Activated T-helper 9 cell treated with anti-CD3 and anti-CD28 coated beads, Interleukin-2, amount 50 U/mL, for 16 hours (primary cell): ENCODE data around the gene DNAAF9.

Experiments used
- DNase-seq: peaks from one replicate; pipeline ENCODE4 v3.0.0-alpha.2; 2020; ENCODE audit warnings: low read depth

DNAAF9 gene

GRCh38 chr20:3410464-3410863 lies 3.0 kb upstream of the DNAAF9 start:
- DNase-seq: no peak

DNA sequence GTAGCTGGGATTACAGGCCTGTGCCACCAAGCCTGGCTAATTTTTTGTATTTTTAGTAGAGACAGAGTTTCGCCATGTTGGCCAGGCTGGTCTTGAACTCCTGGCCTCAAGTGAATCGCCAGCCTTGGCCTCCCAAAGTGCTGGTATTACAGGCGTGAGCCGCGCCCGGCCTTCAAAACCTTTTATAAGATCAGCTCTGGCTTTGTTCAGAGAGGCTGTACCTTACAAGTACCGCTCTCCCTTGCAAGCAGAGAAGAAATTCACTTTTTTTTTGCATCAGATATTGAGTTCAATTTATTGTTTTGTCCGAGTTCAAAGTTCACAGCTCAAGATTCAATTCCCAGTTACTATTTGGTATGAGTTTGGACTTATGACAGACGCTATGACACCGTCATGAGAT lies 1.9 kb upstream of the DNAAF9 start:
- DNase-seq: no peak

GRCh38 chr20:3407771-3408637 lies 535 bp upstream of the DNAAF9 start:
- peak; percentile 64 for DNase-seq

GRCh38 chr20:3406481-3407039 lies 909 bp downstream of the DNAAF9 start:
- no peak for DNase-seq

GRCh38 chr20:3405696-3406358 lies 1.6 kb downstream of the DNAAF9 start:
- DNase-seq: no peak

- no peak for DNase-seq
These were observed 2.3 kb downstream of the DNAAF9 start for GRCh38 chr20:3405139-3405538.

- no peak for DNase-seq
These were observed 3.1 kb downstream of the DNAAF9 start for GRCh38 chr20:3404402-3404801.

GRCh38 chr20:3403741-3404140 lies 3.7 kb downstream of the DNAAF9 start:
- no peak for DNase-seq

DNA sequence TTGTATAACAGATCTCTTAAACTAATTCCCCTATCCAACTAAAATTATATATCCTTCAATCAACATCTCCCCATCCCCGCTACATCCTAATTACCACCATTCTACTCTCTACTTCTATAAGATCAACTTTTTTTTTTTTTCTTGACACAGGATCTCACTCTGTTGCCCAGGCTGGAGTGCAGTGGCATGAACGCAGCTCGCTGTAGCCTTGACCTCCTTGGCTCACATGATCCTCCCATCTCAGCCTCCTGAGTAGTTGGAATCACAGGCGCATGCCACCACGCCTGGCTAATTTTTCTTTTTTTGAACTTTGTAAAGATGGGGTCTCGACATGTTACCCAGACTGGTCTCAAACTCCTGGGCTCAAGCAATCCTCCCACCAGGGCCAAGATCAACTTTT lies 5.0 kb downstream of the DNAAF9 start:
- DNase-seq: no peak

DNA sequence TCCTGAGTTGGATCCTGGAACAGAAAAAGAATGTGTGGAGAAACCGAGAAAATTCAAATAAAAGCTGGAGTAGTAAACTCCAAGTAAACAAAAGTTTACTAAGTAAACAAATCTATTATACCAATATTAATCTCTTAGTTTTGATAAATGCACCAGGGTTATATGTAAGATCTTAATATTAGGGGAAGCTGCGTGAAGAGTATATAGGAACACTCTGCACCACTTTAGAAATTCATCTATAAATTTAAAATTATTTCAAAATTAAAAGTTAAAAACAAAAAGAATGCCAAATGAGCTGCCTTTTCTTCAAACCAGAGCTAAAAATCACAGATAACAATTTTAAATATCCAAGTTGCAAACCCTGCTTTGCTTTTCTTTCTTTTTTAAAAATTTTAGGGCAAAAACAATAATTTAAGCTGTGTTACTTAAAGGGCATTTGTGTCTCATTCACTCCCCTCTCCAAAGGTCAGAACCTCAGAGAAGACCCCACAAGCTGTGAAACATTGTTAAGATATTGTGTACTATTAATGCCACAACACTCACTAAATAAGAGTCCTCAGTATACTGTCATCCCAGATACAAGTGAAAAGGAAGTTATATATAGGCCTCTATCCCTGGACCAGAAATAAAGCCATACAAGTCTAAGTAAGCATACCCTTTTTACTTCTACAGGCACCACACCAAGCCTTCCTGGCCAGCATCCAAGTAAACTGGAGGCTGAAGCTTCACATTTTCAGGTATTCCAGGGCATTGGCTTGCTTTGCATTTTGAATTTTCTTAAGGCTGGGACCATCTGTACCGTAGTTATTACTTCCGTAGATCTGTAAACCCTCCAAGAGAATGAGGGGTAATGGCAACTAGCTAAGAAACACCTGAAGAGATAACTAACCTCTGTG lies 7.0 kb downstream of the DNAAF9 start:
- DNase-seq: no peak

- DNase-seq: no peak
These were observed 8.7 kb downstream of the DNAAF9 start for GRCh38 chr20:3398681-3399252.

- DNase-seq: no peak
These were observed 11.0 kb downstream of the DNAAF9 start for GRCh38 chr20:3396492-3396891.

DNA sequence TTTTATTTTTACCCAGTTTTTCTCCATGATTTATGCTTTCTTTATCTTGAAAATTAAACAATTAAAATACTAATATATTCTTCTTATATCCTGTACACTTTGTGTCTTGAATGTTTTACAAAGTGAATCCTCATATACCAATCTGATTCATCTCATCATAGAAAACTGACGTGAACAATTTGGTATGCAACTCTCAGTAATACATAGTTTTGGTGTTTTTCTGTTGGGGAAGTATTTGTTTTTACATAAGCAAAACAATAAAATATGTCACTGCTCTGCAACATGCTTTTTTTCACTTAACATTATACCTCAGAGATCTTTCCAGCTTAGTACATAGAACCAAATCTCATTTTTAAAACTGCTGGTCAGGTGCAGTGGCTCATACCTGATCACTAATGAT lies 14.7 kb downstream of the DNAAF9 start:
- no peak for DNase-seq

DNA sequence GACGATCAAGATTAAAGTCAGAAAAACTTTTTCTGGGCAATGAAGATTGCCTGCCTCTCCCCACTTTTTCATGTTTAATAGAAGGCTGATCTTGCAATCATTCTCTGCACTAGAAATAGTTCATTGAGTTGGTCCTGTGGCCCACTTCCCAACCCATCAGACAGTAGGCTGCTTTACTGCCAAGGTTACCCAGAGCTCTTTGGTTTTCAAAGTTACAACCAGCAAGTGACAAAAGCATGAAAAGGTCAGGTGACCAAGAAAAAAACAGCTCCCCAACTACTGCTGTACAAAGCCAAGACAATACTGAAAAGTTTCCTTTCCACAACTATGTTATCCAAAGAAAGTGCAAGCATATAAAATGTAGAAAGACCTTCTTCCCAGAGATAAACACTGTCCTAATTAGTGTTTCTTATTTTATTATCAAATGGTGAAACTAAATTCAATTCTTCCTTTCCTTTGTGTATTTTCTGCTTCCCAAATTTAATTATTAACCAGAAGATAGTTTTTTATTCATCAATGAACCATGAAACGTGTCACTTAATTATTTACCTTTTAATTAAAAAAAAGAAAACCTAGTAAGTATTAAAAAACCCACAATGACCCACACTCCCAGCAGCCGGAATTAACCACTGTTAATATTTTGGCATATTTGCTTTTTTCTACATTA lies 16.6 kb downstream of the DNAAF9 start:
- DNase-seq: no peak

GRCh38 chr20:3383878-3384495 lies 23.5 kb downstream of the DNAAF9 start:
- DNase-seq: no peak

GRCh38 chr20:3382836-3383235 lies 24.6 kb downstream of the DNAAF9 start:
- no peak for DNase-seq

- DNase-seq: no peak
These were observed 27.0 kb downstream of the DNAAF9 start for GRCh38 chr20:3380228-3381070.

DNA sequence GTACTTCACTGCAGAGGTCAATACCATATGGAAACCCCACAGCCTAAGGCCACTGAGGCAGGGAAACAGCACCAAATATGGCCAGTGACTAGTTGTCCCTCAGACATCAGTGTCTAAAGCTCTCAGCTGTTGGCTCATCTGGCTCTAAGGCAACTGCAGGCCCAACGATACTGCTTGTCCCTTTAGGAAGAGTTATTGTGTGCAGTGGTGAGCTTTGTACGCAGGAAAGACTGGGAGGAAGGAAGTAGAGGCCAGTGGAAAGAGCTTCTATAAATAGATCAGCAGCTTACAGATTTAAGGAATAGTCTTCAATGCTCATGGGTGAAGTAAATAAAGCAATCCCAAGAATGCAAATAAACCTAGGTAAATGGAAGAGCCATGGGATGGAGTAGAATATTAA lies 29.3 kb downstream of the DNAAF9 start:
- no peak for DNase-seq

DNA sequence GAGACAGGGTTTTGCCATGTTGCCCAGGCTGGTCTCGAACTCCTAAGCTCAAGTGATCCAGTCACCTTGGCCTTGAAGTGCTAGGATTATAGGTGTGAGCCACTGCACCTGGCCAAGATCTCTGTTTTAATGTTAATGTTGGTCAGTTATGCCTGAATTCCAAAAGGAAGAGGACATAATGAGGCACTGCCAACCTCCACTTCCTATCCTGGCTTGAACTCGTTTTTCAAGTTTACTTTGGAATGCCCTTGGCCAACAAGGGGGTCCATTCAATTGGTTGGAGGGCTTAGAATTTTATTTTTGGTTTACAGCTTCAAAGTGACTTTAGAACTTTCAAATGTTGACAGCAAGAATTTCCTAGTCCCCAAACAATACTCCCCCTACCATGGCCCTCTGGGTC lies 29.8 kb downstream of the DNAAF9 start:
- DNase-seq: no peak

GRCh38 chr20:3374296-3374695 lies 33.2 kb downstream of the DNAAF9 start:
- DNase-seq: no peak
